Activated CD4-positive, CD25-positive, alpha-beta regulatory T cell treated with anti-CD3 and anti-CD28 coated beads, Interleukin-2, amount 50 U/mL, for 16 hours (primary cell): ENCODE measurements around the gene INPP5J.
A peak's percentile ranks its signal among the peaks of the same experiment; 100 is the strongest.
"Not testable (repeated sequence)": the region's sequence is repeated elsewhere in the genome, so short reads cannot be mapped to it uniquely, and the experiment has no call there.

ENCODE experiments used
- DNase-seq: peaks from one replicate; pipeline ENCODE4 v3.0.0-alpha.2; 2020; ENCODE audit warnings: low read depth, low spot score

The INPP5J gene

GRCh38 chr22:31099841-31100761 is 22.7 kb upstream of the INPP5J start:
- no peak for DNase-seq

GRCh38 chr22:31100762-31101525 is 21.8 kb upstream of the INPP5J start:
- DNase-seq, result no peak

- no peak for DNase-seq
These were observed 20.2 kb upstream of the INPP5J start for GRCh38 chr22:31102441-31103081.

GRCh38 chr22:31103111-31103510 is 19.7 kb upstream of the INPP5J start:
- DNase-seq, result no peak

GRCh38 chr22:31103899-31104694 is 18.7 kb upstream of the INPP5J start:
- no peak for DNase-seq

- no peak for DNase-seq
These were observed 17.9 kb upstream of the INPP5J start for GRCh38 chr22:31104869-31105268.

GRCh38 chr22:31105282-31105929 is 17.4 kb upstream of the INPP5J start:
- DNase-seq, result no peak

- no peak for DNase-seq
These were observed 16.7 kb upstream of the INPP5J start for GRCh38 chr22:31106001-31106571.

- no peak for DNase-seq
These were observed 16.0 kb upstream of the INPP5J start for GRCh38 chr22:31106731-31107177.

- peak; percentile 65 for DNase-seq
These were observed 15.4 kb upstream of the INPP5J start, which contains the start of gene SELENOM for GRCh38 chr22:31107178-31107893. SELENOM (minus strand) TSS chr22:31107568; CDS start chr22:31107505, 63 bp downstream.

- no peak for DNase-seq
These were observed 14.9 kb upstream of the INPP5J start for GRCh38 chr22:31107894-31108218.

- not testable (repeated sequence) for DNase-seq
These were observed 10.1 kb upstream of the INPP5J start for GRCh38 chr22:31112547-31113091.

GRCh38 chr22:31118046-31118820 is 4.5 kb upstream of the INPP5J start:
- DNase-seq, result no peak

- DNase-seq, result no peak
These were observed 3.6 kb upstream of the INPP5J start for GRCh38 chr22:31119026-31119717.

- DNase-seq, result no peak
These were observed 2.5 kb upstream of the INPP5J start for GRCh38 chr22:31120230-31120629.

- no peak for DNase-seq
These were observed 2.1 kb upstream of the INPP5J start for GRCh38 chr22:31120642-31121041.

- DNase-seq, result no peak
These were observed 1.4 kb upstream of the INPP5J start for GRCh38 chr22:31121403-31121802.

- no peak for DNase-seq
These were observed 602 bp upstream of the INPP5J start for GRCh38 chr22:31122196-31122531.
